Measurements from ENCODE around the gene ZNF415.

- TF ChIP-seq CTCF (IDR thresholded peaks at IDR 0.05; ENCODE audit: low read depth, low read length) (no peak), POLR2A (IDR thresholded peaks at IDR 0.05; ENCODE audit: extremely low read depth, insufficient read length) (no peak), MYC (IDR thresholded peaks at IDR 0.05; ENCODE audit: low read depth, low read length) (no peak)
These were observed 29.9 kb downstream of the ZNF415 start for GRCh38 chr19:53102756-53103233.

Data from NB4 (cell line).